ENCODE measurements around the gene PAQR4. TPM values are rescaled to one million over a fixed set of nuclear protein-coding genes. Genes with fewer than 3 reads are reported as not detected.

PAQR4 gene
- total RNA-seq, 2 experiments from 2014 or later = 29.4 to 30.4 TPM

GRCh38 chr16:2992383-2993081 lies 23.4 kb downstream of the PAQR4 start:
- POLR2A ChIA-PET = no interaction called here
- Mint-ChIP-seq H3K36me3 (ENCODE audit: low read depth) (no peaks in the 10 kb centered on the region), H3K4me1 (ENCODE audit: low read depth) (no peaks in the 10 kb centered on the region), H3K9me3 (no peaks in the 10 kb centered on the region), H3K27me3 (no peaks in the 10 kb centered on the region), H3K4me3 (no peak overlapping the region), H3K27ac (no peak overlapping the region)
- intact Hi-C loops (cut with micrococcal nuclease) = no loop called here
- ATAC-seq (no peak), DNase-seq (no peak)
- TF ChIP-seq CTCF (IDR thresholded peaks at IDR 0.05) = no peak
- CTCF ChIA-PET = interaction anchor here (0.6 kb wide), 1 partner anchor 11 kb away, joined by 3 read pairs; no protein-coding TSS in a partner anchor

- no peaks in the 10 kb centered on the region for H3K27me3 Mint-ChIP-seq
- no peaks in the 10 kb centered on the region for H3K4me1 Mint-ChIP-seq (ENCODE audit: low read depth)
- H3K4me3 Mint-ChIP-seq = no peak overlapping the region
- no peaks in the 10 kb centered on the region for H3K36me3 Mint-ChIP-seq (ENCODE audit: low read depth)
- no peak for ATAC-seq
- intact Hi-C loops (cut with micrococcal nuclease) = no loop called here
- no peak overlapping the region for H3K27ac Mint-ChIP-seq
- no peak for TF ChIP-seq CTCF (IDR thresholded peaks at IDR 0.05)
- H3K9me3 Mint-ChIP-seq = no peaks in the 10 kb centered on the region
- ChIA-PET CTCF (interaction anchor here (1.0 kb wide), 1 partner anchor 32 kb away, joined by 3 read pairs; no protein-coding TSS in a partner anchor), POLR2A (no interaction called here)
- no peak for DNase-seq
Measured at GRCh38 chr16:2996298-2996697, 27.1 kb downstream of the PAQR4 start.

- DNase-seq (no peak), ATAC-seq (no peak)
- Mint-ChIP-seq H3K4me1 (ENCODE audit: low read depth) (no peaks in the 10 kb centered on the region), H3K27me3 (peaks cover 3% of the 10 kb centered on the region), H3K27ac (no peak overlapping the region), H3K9me3 (no peaks in the 10 kb centered on the region), H3K4me3 (no peak overlapping the region), H3K36me3 (ENCODE audit: low read depth) (no peaks in the 10 kb centered on the region)
- no peak for TF ChIP-seq CTCF (IDR thresholded peaks at IDR 0.05)
- intact Hi-C loops (cut with micrococcal nuclease) = no loop called here
- POLR2A ChIA-PET = interaction anchor here (0.6 to 1.0 kb wide), 2 partner anchors 20 to 52 kb away, joined by 3 read pairs; no protein-coding TSS in a partner anchor
- CTCF ChIA-PET = interaction anchor here (5.8 kb wide), 1 partner anchor 29 kb away, joined by 85 read pairs; no protein-coding TSS in a partner anchor
Measured at GRCh38 chr16:2999929-3000328, 30.8 kb downstream of the PAQR4 start.

DNA sequence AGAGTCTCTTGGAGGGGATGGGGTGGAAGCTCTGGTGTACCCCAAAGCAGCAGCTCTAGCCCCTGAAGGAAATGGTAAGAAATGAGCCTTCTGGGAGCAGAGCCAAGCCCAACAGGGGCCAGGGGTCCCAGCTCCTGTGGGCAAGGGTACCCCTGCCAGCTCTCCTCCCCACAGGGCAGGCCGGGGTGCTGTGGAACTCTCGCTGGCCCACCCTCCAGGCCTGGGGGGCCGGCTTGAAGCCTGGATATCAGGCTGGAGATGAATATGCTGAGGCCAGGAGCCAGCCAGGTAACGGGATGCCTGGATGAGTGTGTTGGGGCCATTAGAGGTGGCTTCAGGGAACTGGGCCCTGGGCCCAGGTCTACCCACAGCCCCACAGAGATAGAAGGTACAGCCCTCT lies 31.4 kb downstream of the PAQR4 start:
- no peaks in the 10 kb centered on the region for H3K4me1 Mint-ChIP-seq (ENCODE audit: low read depth)
- TF ChIP-seq CTCF (IDR thresholded peaks at IDR 0.05) = no peak
- peaks cover 3% of the 10 kb centered on the region for H3K27me3 Mint-ChIP-seq
- ChIA-PET POLR2A (interaction anchor here (0.6 to 1.1 kb wide), 4 partner anchors 21 to 51 kb away, joined by 3 to 4 read pairs (median 3); no protein-coding TSS in a partner anchor), CTCF (interaction anchor here (5.8 kb wide), 1 partner anchor 29 kb away, joined by 85 read pairs; no protein-coding TSS in a partner anchor)
- no peak overlapping the region for H3K27ac Mint-ChIP-seq
- H3K4me3 Mint-ChIP-seq = no peak overlapping the region
- intact Hi-C loops (cut with micrococcal nuclease) = no loop called here
- H3K36me3 Mint-ChIP-seq (ENCODE audit: low read depth) = no peaks in the 10 kb centered on the region
- DNase-seq (no peak), ATAC-seq (no peak)
- no peaks in the 10 kb centered on the region for H3K9me3 Mint-ChIP-seq

DNA sequence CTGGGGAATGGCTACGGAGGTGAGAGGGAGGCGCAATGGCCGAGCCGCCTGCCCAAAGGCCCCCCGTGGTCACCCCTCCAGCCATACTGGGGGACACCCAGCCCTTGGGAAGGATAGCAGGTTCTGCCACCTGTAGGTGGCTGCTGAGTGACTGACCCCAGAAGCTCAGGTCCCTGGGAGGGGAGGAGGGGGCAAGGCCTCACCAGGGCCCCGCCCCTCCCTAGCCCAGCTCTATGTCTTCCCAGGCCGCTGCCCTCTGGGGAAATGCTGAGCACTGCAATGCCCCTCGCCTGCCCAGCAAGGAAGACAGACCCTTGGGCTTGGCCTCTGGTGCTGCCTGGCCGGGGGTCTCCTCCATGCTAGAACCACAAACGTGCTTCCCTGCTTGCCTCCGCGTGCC lies 32.2 kb downstream of the PAQR4 start:
- Mint-ChIP-seq H3K4me1 (ENCODE audit: low read depth) (no peaks in the 10 kb centered on the region), H3K27me3 (peaks cover 3% of the 10 kb centered on the region), H3K9me3 (no peaks in the 10 kb centered on the region), H3K27ac (no peak overlapping the region), H3K4me3 (no peak overlapping the region), H3K36me3 (ENCODE audit: low read depth) (no peaks in the 10 kb centered on the region)
- DNase-seq = no peak
- POLR2A ChIA-PET = interaction anchor here (0.8 to 1.1 kb wide), 3 partner anchors 29 to 116 kb away, joined by 3 to 4 read pairs (median 4); no protein-coding TSS in a partner anchor
- no peak for ATAC-seq
- intact Hi-C loops (cut with micrococcal nuclease) = no loop called here
- no peak for TF ChIP-seq CTCF (IDR thresholded peaks at IDR 0.05)
- CTCF ChIA-PET = interaction anchor here (1.5 to 5.8 kb wide), 3 partner anchors 28 to 128 kb away, joined by 3 to 85 read pairs (median 5); no protein-coding TSS in a partner anchor
